GM20431 (cell line): ENCODE data around the gene DIRAS1.
"Not testable (repeated sequence)": the region's sequence is repeated elsewhere in the genome, so short reads cannot be mapped to it uniquely, and the experiment has no call there.

Experiments
- in situ Hi-C: fragments of 300-500 bp; cut with MseI, MboI; formaldehyde crosslinking; loops from one replicate; pipeline ENCODE4 v1.15.0; 2020; ENCODE audit warnings: low sequenced_read_pairs; ENCODE audit not compliant: unreplicated experiment

The DIRAS1 gene

DNA sequence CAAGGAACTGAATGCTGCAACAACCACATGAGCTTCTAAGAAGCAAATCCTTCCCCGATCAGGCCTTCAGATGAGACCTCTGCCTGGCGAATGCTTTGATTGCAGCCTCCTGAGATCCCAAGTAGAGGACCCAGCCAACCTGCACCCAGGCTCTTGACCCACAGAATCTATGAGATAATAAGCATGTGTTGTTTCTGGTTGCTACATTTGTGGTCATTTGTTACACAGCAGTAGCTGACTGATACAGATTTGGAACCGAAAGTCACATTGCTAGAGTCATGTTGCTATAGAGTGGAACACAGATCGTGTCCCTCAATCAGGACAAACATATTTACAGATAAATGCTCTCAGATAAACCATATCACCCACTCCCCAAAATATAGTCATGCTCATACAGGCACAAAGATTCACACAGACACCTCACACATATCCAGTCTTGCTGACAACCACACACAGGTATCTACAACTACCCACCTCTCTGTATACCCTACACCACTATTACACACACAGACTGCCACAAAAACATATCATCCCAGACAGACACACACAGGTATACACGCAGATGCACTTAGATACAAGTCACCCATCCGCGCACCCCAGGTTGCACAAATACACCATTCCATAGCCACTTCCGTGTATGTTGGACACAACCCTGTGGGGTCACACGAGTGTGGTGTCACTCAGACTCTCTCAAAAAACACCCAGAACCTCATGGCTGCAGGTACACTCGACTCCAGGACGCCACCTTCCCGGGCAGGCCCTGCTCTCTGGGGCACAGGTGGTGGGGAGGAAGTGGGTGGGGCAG is 5.5 kb downstream of the DIRAS1 start:
- in situ Hi-C loops = no loop called here

DNA sequence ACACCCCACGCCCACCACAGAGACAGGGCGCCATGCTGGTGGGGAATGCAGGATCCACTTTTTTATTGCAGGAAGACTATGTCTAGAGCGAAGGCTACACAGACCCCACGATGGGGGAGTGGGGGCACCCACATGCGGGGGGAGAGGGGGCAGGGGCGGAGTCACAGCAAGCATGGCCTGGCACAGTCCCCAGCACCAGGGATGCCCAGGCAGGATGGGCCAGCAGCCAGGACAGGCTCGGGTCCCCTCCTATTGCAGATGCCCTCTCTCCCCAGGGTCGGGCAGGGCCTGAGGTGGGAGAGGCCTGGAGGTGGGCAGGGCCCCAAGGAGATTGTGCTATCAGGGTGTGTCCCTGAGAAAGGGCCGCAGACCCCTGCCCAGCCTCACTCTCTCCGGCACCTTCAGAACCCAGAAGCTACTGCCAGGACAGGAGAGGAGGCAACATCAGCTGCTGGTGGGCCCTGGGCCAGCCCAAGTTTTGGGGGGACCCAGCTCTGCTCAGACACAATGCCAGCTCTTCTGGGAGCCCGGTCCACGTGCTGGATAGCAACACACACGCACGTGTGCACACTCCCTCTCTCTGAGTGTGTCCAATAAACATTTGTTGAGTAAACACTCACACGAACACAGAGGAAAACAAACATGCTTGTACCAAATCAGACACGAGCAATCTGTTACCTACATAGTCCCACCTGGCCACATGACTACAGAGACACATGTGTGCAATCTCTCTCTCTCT is 6.5 kb downstream of the DIRAS1 start:
- in situ Hi-C loops = no loop called here

DNA sequence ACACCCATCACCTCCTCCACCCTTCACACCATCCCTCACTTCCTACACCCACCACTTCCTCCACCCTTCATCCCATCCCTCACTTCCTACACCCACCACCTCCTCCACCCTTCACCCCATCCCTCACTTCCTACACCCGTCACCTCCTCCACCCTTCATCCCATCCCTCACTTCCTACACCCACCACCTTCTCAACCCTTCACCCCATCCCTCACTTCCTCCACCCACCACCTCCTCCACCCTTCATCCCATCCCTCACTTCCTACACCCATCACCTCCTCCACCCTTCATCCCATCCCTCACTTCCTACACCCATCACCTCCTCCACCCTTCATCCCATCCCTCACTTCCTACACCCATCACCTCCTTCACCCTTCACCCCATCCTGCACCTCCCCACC is 7.1 kb downstream of the DIRAS1 start:
- in situ Hi-C loops = not testable (repeated sequence)

DNA sequence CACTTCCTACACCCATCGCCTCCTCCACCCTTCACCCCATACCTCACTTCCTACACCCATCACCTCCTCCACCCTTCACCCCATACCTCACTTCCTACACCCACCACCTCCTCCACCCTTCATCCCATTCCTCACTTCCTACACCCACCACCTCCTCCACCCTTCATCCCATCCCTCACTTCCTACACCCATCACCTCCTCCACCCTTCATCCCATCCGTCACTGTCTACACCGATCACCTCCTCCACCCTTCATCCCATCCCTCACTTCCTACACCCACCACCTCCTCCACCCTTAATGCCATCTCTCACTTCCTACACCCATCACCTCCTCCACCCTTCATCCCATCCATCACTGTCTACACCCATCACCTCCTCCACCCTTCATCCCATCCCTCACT is 8.0 kb downstream of the DIRAS1 start:
- in situ Hi-C loops = not testable (repeated sequence)

DNA sequence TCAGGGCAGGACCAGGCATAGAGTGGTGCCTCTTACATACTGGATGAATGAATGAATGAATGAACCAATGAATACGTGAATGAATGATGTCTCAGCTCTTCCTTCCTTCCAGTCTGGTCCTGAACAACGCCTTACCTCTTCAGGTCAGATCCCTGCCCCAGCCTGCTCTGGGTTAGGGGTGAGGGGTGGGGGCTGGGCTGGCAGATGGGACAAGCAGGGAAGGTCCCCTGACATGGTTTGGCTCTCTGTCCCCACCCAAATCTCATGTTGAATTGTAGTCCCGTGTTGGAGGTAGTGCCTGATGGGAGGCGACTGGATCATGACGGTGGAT is 9.3 kb downstream of the DIRAS1 start:
- in situ Hi-C loops = no loop called here

DNA sequence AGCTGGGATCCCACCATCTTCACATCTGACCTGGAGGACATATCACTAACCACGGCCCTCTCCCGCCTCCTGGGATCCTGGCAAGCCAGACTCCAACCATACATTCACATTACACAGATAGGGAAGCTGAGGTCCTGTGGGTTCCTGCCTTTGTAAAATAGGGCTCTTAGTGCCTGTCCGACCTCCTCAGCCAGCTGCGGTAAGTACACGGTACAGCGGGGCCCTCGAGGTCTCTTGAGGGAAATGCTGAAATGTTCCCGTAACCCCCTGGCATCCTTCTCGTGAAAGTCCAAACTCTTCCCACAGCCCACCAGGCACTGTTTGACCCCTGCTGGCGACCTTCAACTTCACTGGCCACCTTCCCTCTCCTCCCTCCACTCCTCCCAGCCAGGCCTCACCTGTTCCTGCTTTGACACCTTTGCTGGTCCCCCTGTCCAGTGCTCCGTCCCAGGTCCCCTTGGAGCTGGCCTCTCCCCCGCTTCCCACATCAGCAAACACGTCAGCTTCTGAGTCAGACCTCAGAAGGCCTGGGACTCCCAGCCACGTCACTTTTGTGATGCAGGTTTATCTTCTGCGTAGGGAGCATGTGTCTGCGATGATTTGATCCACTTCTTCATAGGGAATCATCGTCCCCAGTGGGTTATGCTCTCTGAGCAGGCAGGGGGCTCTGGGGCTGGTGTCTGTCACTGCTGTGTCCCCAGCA is 9.8 kb downstream of the DIRAS1 start:
- in situ Hi-C loops = no loop called here

DNA sequence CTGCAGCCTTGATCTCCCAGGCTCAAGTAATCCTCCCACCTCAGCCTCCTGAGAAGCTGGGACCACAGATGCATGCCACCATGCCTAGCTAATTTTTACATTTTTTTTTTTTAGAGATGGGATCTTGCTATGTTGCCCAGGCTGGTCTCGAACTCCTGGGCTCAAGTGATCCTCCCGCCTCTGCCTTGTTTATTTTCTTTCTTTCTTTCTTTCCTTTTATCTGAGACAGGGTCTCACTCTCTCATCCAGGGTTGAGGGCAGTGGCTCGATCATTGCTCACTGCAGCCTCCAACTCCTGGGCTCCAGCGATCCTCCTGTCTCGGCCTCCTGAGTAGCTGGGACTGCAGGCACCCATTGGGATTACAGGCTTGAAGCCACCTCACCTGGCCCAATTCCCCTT is 14.9 kb downstream of the DIRAS1 start:
- in situ Hi-C loops = no loop called here

DNA sequence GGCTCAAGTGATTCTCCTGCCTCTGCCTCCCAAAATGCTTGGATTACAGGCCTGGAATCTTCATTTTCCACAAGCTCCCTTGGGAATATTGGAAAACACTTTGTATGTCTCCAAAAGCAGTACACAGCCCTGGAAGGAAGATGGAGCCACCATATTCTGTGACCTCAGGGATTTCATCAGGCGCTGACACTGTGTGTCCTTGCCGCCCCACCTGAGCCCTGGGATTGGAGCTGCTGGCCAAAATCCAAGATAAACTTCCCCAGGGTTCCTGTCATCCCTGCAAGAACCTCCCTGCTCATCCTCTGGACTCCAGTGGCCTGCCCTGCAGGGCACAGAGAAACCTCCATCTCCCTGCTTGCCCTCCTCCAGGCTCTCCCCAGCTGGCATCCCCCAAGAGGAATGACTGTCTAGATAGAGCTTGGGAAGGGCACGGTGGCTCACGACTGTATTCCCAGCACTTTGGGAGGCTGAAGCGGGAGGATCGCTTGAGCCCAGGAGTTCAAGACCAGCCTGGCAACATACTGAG is 17.4 kb downstream of the DIRAS1 start:
- in situ Hi-C loops = no loop called here

DNA sequence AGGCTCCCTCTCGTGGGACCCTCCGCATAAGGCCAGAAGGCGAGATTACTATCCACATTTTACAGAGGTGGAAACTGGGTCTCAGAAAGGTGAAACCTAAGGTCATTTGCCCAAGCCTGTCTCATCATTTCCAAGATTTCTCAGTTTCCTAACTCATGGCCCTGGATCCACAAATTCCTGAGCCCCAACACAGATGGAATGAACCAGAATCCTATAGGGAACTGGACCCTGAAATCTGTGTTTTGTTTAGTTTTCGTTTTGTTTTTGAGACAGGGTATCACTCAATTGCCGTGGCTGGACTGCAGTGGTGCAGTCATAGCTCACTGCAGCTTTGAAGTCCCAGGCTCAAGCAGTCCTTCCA is 18.1 kb downstream of the DIRAS1 start:
- in situ Hi-C loops = no loop called here

DNA sequence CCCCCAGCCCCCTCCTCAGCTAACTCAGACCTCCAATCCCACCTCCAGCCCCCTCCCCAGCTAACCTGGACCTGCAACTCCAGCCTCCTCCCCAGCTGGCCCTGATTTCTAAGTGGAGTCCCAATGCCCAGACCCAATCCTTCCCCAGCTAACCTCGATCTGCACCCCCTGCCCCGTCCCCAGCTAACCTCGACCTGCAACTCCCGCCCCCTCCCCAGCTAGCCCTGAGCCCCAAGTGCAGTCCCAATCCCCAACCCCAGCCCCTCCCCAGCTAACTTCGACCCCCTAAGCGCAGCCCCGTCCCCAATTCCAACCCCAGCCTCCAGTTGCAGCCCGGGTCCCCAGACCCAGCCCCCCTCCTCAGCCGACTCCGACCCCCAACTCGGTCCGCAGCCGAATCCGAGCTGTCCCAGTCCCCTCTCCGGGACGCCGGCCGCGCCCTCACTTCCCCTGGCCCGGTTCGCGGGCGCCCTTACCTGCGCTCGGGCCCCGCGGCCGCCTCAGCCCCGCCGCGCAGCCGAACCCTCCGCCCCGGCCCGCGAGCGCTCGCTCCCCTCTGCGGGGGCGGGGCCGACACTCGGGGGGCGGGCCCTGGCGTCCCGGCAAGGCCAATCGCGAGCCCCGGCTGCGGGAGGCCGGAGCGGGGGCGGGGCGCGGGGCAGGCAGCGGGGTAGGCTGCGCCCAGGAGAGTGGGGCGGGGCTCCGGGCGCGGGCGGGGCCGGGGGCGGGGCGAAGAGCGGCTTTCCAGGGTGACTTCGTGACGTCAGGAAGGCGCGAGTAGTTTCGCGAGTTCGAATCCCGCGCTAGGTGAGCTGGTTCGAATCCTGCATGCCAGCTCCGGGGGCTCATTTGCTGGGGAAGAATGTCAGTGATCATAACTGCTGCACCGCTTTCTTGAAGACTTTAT is 18.7 kb downstream of the DIRAS1 start, which contains the start of gene GNG7:
Gene GNG7 (minus strand): TSS at position 525 of the 907 bp plus-strand sequence. CDS start 182,006 bp downstream, outside the sequence.
- in situ Hi-C loops = no loop called here

DNA sequence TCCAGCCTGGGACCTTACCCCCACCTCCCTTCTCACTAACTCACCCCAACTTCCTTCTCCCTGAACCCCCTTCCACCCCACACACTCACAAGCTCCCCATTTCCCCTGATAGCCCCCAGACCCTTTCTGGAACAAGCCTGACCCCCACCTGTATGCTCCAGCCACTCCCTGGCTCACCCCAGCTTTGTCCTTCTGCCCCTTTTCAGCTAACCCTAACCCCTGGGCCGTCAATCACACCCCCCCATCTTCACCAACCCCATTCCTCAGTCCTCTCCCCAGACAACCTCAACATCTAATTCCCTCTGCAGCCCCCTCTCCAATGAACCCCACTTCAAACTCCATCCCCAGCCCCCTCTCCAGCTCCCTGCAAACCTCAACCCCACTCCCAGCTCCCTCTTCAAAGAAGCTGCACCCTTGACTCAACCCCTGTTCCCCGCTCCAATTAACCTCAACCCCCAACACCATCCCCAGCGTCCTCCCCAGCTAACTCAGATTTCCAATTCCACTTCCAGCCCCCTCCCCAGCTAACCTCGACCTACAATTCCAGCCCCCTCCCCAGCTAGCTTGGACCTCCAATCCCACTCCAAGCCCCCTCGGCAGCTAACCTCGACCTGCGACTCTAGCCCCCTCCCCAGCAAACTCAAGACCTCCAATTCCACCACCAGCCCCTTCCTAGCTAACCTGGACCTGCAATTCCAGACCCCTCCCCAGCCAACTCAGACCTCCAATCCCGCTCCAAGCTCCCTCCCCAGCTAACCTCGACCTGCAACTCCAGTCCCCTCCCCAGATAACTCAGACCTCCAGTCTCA is 19.6 kb downstream of the DIRAS1 start:
- in situ Hi-C loops = no loop called here

DNA sequence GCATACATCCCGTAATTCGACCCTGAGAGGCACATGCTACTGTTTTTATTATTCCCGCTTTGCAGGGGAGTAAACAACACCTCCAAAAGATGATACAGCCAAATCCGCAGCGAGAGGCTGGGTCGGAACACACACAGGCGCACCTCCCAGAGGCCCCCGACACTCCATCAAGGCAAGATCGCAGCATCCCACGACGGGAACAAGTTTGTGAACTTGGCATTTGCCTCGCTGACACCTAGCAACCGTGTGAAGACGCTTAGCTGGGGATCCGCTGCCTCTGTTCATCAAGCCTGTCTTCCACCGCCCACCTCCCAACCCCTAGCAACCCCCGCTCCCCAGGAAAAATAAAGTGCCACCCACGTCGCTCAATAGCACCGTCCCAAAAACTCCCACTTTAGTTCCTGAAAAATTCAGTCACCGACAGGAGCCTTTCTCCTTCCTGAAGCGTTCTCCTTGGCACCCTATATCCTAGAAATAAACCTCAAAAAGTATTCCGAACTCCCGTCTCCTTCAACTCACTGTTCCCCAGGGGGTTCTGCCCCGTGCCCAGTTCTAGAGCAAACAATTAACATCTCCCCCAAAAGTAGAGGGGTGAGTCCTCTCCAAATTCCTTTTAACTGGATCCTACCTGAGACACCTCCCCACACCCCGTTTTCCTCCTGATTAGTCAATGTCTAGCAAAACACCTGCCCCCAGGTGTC is 20.4 kb downstream of the DIRAS1 start:
- in situ Hi-C loops = no loop called here

DNA sequence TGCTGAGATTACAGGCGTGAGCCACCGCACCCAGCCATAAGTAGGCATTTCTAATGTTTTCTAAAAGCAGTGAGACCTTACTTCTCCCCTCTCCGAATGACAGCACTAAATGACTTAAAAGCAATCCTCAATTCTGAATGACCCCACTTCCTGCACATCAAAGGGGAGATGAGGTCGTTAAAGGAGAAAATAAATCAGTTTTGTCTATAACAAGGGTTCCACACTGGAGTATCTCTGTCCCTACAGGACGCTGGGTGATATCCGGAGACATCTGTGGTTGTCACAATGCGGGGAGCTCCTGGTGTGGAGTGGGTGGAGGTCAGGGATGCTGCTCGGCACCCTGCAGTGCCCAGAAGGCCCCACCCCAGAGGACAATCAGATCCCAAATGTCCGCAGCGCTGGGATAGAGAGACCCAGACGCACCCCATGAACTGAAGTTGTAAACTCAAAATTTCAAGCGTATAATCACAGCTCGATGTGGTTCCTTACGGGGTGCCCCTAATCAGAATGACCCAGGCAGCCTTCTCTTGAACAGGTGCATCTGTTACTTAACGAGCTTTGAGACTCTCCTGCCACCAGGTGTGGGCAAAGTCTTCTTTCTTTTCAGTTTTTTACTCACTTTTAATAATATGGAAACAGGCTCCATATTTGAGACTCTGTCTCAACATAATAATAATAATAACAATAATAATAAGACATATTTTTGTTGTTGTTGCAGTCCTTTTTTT is 21.6 kb downstream of the DIRAS1 start:
- in situ Hi-C loops = no loop called here

DNA sequence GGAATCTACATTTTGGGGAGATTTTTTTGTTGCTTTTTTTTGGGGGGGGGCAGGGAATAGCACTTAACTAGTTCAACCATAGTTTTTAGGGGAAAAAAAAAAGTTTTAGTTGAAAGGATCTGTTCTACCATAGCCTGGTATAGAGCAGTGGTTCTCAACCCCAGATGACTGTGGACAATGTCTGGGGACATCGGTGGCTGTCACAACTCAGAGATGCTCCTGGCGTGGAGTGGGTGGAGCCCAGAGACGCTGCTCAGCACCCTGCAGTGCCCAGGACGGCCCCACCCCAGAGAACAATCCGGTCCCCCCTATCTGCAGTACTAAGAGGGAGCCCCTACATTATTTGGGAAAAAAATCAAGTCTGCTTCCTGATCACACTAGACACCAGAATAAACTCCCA is 27.0 kb downstream of the DIRAS1 start:
- in situ Hi-C loops = no loop called here

DNA sequence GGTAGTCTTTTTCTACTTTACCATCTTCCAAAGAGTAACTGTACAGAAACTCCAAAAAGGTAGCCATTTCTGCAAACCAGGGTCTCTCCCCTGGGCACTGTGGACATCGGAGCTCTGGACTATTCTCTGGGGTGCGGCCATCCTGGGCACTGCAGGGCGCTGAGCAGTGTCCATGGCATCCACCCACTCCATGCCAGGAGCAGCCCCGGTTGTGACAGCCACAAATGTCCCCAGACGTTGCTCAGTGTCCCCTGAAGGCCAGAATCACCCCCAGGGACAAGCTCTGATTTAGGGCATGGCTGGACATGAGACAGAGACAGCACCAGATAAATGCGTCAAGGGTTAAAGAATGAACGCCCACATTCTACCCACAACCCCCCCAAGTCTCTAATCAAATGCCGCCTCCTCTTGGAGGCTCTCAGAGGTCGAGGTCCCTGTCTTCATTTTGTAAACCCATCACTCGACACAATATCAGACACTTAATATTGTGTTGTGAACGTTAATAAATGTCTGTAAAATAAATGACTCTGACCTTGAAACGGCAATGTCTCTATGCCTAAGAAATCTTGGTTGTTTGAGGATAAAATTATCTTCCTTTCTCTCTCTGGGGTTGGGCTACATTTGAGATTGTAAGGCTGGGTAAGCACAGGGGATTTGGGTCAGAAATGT is 27.5 kb downstream of the DIRAS1 start:
- in situ Hi-C loops = no loop called here

DNA sequence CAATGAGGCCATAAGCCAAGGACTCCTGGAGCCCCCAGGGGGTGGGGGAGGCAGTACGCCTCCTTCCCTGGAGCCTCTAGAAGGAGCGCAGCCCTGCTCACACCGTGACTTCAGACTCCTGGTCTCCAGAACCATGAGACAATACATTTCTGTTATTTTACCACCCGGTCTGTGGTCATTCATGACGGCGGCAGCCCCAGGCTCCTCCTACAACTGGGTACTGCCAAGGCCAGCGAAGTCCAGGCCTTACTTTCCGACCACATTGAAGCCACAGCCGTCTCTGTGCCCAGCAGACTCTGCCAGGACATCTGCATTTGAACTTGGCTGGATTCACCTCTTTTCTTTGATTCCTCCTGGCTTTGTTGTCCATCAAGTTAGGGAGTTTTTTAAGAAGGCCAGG is 29.2 kb downstream of the DIRAS1 start:
- in situ Hi-C loops = no loop called here

DNA sequence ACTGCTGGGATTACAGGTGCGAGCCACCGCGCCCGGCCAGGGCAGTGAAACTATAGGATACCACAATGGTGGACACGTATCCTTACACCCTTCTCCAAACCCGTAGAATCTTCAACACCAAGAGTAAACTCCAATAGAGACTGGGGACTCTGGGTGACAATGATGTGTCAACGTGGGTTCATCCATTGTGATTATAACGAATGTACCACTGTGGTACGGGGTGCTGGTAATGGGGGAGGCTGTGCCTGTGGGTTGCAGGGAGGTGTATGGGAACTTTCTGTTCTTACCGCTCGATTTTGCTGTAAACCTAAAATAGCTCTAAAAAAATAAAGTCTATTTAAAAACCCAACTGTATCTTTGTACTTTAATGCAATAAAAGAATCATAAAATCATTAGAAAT is 30.3 kb downstream of the DIRAS1 start:
- in situ Hi-C loops = no loop called here
